NCI-H1105 treated with DMSO at 0.1 percent for 48 hours (cell line): ENCODE results near the gene RRP8.
A peak's percentile ranks its signal among the peaks of the same experiment; 100 is the strongest.

Experiments used
- DNase-seq: peaks from one replicate; lab custom pipeline; 2025; lab: John Stamatoyannopoulos, UW

Gene RRP8

GRCh38 chr11:6617315-6617781 is 13.9 kb upstream of the RRP8 start:
- DNase-seq, result no peak

GRCh38 chr11:6616596-6617250 is 13.3 kb upstream of the RRP8 start:
- no peak for DNase-seq

GRCh38 chr11:6615882-6616585 is 12.6 kb upstream of the RRP8 start:
- no peak for DNase-seq

GRCh38 chr11:6615046-6615445 is 11.6 kb upstream of the RRP8 start:
- DNase-seq, result no peak

GRCh38 chr11:6614446-6614845 is 11.0 kb upstream of the RRP8 start:
- no peak for DNase-seq

GRCh38 chr11:6613496-6613895 is 10.1 kb upstream of the RRP8 start:
- DNase-seq, result no peak

GRCh38 chr11:6612213-6613041 is 9.0 kb upstream of the RRP8 start, which contains the start of gene TAF10:
TAF10 (minus strand) TSS chr11:6612216; CDS start chr11:6612189, 27 bp downstream.
- DNase-seq, result peak; percentile 94

- no peak for DNase-seq
Observed at GRCh38 chr11:6611963-6612212, 8.5 kb upstream of the RRP8 start.

GRCh38 chr11:6611092-6611962 is 7.9 kb upstream of the RRP8 start:
- DNase-seq, result no peak

- DNase-seq, result no peak
Observed at GRCh38 chr11:6610591-6610990, 7.2 kb upstream of the RRP8 start.

GRCh38 chr11:6609502-6610015 is 6.1 kb upstream of the RRP8 start:
- no peak for DNase-seq

- DNase-seq, result no peak
Observed at GRCh38 chr11:6608726-6609501, 5.5 kb upstream of the RRP8 start.

- no peak for DNase-seq
Observed at GRCh38 chr11:6608011-6608410, 4.6 kb upstream of the RRP8 start.

GRCh38 chr11:6607190-6607795 is 3.9 kb upstream of the RRP8 start:
- DNase-seq, result no peak

GRCh38 chr11:6606471-6607189 is 3.2 kb upstream of the RRP8 start:
- DNase-seq, result peak; percentile 31

GRCh38 chr11:6604790-6605189 is 1.4 kb upstream of the RRP8 start:
- DNase-seq, result no peak

GRCh38 chr11:6604081-6604626 is 738 bp upstream of the RRP8 start:
- peak; percentile 31 for DNase-seq

- DNase-seq, result no peak
Observed at GRCh38 chr11:6602096-6602940, 1.1 kb downstream of the RRP8 start.

- no peak for DNase-seq
Observed at GRCh38 chr11:6601041-6601461, 2.4 kb downstream of the RRP8 start.
